Measurements from ENCODE around the gene SGK1. TPM values are rescaled to one million over a fixed set of nuclear protein-coding genes. Genes with fewer than 3 reads are reported as not detected.

SGK1 gene
- total RNA-seq, 1 donor from 2014 or later: 15.8 TPM

DNA sequence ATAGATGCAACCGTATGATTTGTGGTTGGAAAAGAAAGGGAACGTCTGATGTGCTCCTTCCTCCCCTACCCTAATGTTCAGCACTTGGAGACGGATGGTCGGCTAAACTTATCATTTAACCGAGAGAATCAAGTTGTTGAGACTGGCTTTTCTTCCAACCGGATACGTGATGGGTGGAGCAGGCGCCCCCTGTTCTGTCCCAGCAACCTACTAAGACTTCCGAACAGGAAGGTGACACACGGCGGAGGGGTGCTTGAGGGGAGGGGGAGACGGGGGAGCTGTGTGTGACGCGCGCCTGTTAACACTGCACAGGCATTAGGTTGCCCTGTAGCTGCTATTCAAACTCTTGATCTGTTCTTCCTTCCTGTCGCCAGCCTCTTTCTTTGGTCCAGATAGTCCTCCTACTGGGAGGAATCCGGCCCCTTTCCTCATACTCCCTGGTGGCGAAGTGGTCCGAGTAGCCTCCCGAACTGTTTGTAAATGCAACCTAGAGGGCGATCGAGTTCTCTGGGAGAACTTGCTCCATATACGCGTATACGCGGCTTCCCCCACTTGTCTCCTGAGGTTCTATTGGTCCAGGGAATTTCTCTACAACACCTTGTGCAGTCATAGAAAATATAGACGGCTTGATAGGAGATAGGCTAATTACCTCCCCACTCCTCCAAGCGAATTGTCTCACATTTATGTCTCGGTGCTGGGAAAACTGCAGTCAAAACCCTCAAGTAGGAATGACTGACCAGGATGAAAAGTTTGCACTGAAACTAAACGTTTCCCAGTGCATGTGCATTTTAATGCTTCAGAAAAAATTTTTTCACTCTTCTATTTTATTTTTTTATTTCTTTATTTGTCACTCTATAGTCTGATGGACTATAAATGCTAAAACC lies 139.5 kb downstream of the SGK1 start:
- Histone ChIP-seq H3K4me1 (peaks cover 17% of the 10 kb centered on the region), H4K20me1 (ENCODE audit: low read depth) (no peaks in the 10 kb centered on the region), H3K4me3 (peak overlapping the region; percentile 37), H3K4me2 (peak overlapping the region; percentile 81), H3K27ac (no peak overlapping the region), H3F3A (ENCODE audit: low read depth) (peaks cover 37% of the 10 kb centered on the region), H3K9me3 (ENCODE audit: low read depth) (no peaks in the 10 kb centered on the region), H3K36me3 (no peaks in the 10 kb centered on the region), H3K9ac (no peak overlapping the region), H3K79me2 (ENCODE audit: low read depth) (no peaks in the 10 kb centered on the region), H3K27me3 (peaks cover 28% of the 10 kb centered on the region), H2AFZ (replicated peaks) (peak overlapping the region; percentile 47)
- H3K36me3 Mint-ChIP-seq: no peaks in the 10 kb centered on the region
- DNase-seq (ENCODE audit: low spot score): peak; percentile 95
- H3K27ac Mint-ChIP-seq: no peak overlapping the region
- peaks cover 5% of the 10 kb centered on the region for H3K9me3 Mint-ChIP-seq
- H3K27me3 Mint-ChIP-seq (ENCODE audit: insufficient read depth, low read depth): peaks cover 24% of the 10 kb centered on the region
- peak overlapping the region; percentile 74 for H3K4me3 Mint-ChIP-seq
- TF ChIP-seq EZH2 (IDR thresholded peaks at IDR 0.05) (peak; percentile 37), EZH2phosphoT487 (IDR thresholded peaks at IDR 0.05) (no peak)
- TF ChIP-seq, protein P1, sequence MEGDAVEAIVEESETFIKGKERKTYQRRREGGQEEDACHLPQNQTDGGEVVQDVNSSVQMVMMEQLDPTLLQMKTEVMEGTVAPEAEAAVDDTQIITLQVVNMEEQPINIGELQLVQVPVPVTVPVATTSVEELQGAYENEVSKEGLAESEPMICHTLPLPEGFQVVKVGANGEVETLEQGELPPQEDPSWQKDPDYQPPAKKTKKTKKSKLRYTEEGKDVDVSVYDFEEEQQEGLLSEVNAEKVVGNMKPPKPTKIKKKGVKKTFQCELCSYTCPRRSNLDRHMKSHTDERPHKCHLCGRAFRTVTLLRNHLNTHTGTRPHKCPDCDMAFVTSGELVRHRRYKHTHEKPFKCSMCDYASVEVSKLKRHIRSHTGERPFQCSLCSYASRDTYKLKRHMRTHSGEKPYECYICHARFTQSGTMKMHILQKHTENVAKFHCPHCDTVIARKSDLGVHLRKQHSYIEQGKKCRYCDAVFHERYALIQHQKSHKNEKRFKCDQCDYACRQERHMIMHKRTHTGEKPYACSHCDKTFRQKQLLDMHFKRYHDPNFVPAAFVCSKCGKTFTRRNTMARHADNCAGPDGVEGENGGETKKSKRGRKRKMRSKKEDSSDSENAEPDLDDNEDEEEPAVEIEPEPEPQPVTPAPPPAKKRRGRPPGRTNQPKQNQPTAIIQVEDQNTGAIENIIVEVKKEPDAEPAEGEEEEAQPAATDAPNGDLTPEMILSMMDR (IDR thresholded peaks at IDR 0.05): peak; percentile 90
- H3K4me1 Mint-ChIP-seq: peaks cover 26% of the 10 kb centered on the region

DNA sequence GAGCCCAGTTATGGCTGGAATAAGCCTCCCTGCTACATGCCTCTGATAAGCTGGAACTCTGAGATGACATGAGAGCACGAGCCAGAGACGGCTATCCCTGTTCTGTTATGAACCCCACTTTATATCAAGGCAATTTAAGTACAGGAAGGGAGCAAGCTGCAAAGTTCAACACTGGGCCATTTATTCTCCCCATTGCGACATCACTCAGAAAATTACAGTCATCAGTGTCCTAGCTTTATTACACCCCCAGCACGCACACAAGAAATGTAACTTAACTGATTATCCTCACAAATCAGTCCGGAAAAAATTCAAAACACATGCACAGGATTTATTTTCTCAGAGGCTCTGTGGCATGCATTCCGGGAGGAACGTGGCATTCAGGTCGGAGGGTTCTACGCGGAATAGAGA lies 140.2 kb downstream of the SGK1 start:
- Histone ChIP-seq H3K4me1 (peaks cover 11% of the 10 kb centered on the region), H3K4me2 (peak overlapping the region; percentile 81), H2AFZ (replicated peaks) (peak overlapping the region; percentile 47), H3K36me3 (no peaks in the 10 kb centered on the region), H3K9ac (no peak overlapping the region), H3K27ac (no peak overlapping the region), H3K4me3 (no peak overlapping the region), H3K27me3 (peaks cover 28% of the 10 kb centered on the region), H4K20me1 (ENCODE audit: low read depth) (no peaks in the 10 kb centered on the region), H3K9me3 (ENCODE audit: low read depth) (no peaks in the 10 kb centered on the region), H3K79me2 (ENCODE audit: low read depth) (no peaks in the 10 kb centered on the region), H3F3A (ENCODE audit: low read depth) (peaks cover 37% of the 10 kb centered on the region)
- peaks cover 24% of the 10 kb centered on the region for H3K27me3 Mint-ChIP-seq (ENCODE audit: insufficient read depth, low read depth)
- H3K9me3 Mint-ChIP-seq: peaks cover 5% of the 10 kb centered on the region
- H3K4me1 Mint-ChIP-seq: peaks cover 21% of the 10 kb centered on the region
- no peaks in the 10 kb centered on the region for H3K36me3 Mint-ChIP-seq
- TF ChIP-seq EZH2phosphoT487 (IDR thresholded peaks at IDR 0.05) (no peak), EZH2 (IDR thresholded peaks at IDR 0.05) (no peak)
- TF ChIP-seq, protein P1 (IDR thresholded peaks at IDR 0.05): no peak
- H3K4me3 Mint-ChIP-seq: peak overlapping the region; percentile 74
- no peak for DNase-seq (ENCODE audit: low spot score)
- no peak overlapping the region for H3K27ac Mint-ChIP-seq

DNA sequence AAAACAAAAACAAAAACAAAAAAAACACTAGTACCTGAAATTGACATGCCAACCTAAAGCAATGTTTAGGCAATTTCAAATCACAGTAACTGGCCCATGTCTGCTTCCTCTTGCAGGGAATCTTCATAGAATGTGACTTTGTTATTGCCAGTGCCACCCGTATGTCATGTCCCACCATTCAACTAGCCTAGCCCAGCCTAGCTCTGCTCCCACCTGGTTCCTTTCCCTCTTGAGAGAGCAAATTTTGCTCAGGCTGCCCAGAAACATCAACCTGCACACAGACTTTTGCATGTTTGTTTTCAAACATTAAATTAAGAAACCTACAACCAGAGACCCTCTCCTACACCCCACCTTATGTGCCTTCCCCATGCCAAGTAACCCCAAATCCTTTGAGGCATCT lies 140.7 kb downstream of the SGK1 start:
- DNase-seq (ENCODE audit: low spot score): no peak
- Histone ChIP-seq H3K4me3 (no peak overlapping the region), H3K4me1 (peaks cover 6% of the 10 kb centered on the region), H4K20me1 (ENCODE audit: low read depth) (no peaks in the 10 kb centered on the region), H3K36me3 (no peaks in the 10 kb centered on the region), H3K27me3 (peaks cover 28% of the 10 kb centered on the region), H3K27ac (no peak overlapping the region), H3K4me2 (no peak overlapping the region), H3K79me2 (ENCODE audit: low read depth) (no peaks in the 10 kb centered on the region), H3F3A (ENCODE audit: low read depth) (peaks cover 37% of the 10 kb centered on the region), H3K9ac (no peak overlapping the region), H2AFZ (replicated peaks) (no peak overlapping the region), H3K9me3 (ENCODE audit: low read depth) (no peaks in the 10 kb centered on the region)
- Mint-ChIP-seq H3K4me1 (peaks cover 16% of the 10 kb centered on the region), H3K27ac (peak overlapping the region; percentile 43), H3K36me3 (no peaks in the 10 kb centered on the region), H3K9me3 (peaks cover 5% of the 10 kb centered on the region), H3K4me3 (peak overlapping the region; percentile 74), H3K27me3 (ENCODE audit: insufficient read depth, low read depth) (peaks cover 21% of the 10 kb centered on the region)
- TF ChIP-seq, protein P1 (IDR thresholded peaks at IDR 0.05): no peak
- no peak for TF ChIP-seq EZH2phosphoT487 (IDR thresholded peaks at IDR 0.05)
- TF ChIP-seq EZH2 (IDR thresholded peaks at IDR 0.05): no peak
